Retinal pigment epithelial cell (primary cell): ENCODE data around the gene SLC38A10.
A peak's percentile ranks its signal among the peaks of the same experiment; 100 is the strongest.
"Not testable (repeated sequence)": the region's sequence is repeated elsewhere in the genome, so short reads cannot be mapped to it uniquely, and the experiment has no call there.

Source experiments
- DNase-seq: peaks from one replicate; pipeline ENCODE4 v3.0.0-alpha.2; 2010; ENCODE audit warnings: low read depth
- H3K4me3 ChIP-seq: 2 replicates; pipeline ENCODE4 v1.5.1; 2011; ENCODE audit warnings: mild to moderate bottlenecking, low read length, control low read depth, moderate library complexity
- CTCF ChIP-seq: conservative IDR thresholded peaks from 2 replicates; pipeline ENCODE4 v1.5.1; 2011; ENCODE audit warnings: low read depth, low read length, control low read depth, inconsistent platforms

Gene SLC38A10

GRCh38 chr17:81230043-81230820 lies 64.9 kb downstream of the SLC38A10 start:
- no peak for DNase-seq
- peak; percentile 40 for TF ChIP-seq CTCF
- H3K4me3 ChIP-seq, result no peak overlapping the region

GRCh38 chr17:81229666-81229920 lies 65.5 kb downstream of the SLC38A10 start:
- no peak for TF ChIP-seq CTCF
- DNase-seq, result no peak
- H3K4me3 ChIP-seq, result no peak overlapping the region

- DNase-seq, result no peak
- no peak overlapping the region for H3K4me3 ChIP-seq
- no peak for TF ChIP-seq CTCF
Measured at GRCh38 chr17:81228834-81229665, 66.1 kb downstream of the SLC38A10 start.

- H3K4me3 ChIP-seq, result no peak overlapping the region
Measured at GRCh38 chr17:81228420-81228819, 66.7 kb downstream of the SLC38A10 start.

GRCh38 chr17:81227630-81228029 lies 67.5 kb downstream of the SLC38A10 start:
- DNase-seq, H3K4me3 ChIP-seq: not testable (repeated sequence)

More at GRCh38 chr17:81228420-81228819, 66.7 kb downstream of the SLC38A10 start:
- TF ChIP-seq CTCF, result no peak
- DNase-seq, result no peak

- TF ChIP-seq CTCF, result no peak
- peak overlapping the region; percentile 46 for H3K4me3 ChIP-seq
- DNase-seq, result no peak
Measured at GRCh38 chr17:81223762-81224130, 71.4 kb downstream of the SLC38A10 start.

- no peak for TF ChIP-seq CTCF
- peak within 1 kb of the TSS; percentile 71 for H3K4me3 ChIP-seq
- peak; percentile 89 for DNase-seq
Measured at GRCh38 chr17:81222906-81223761, 72.0 kb downstream of the SLC38A10 start, which contains the start of gene CEP131. Gene CEP131, minus strand, starts transcription at chr17:81222965. Its CDS starts 2,909 bp downstream, at chr17:81220056.
